H9 (cell line): ENCODE results near the gene SOCS3. TPM values are rescaled to one million over a fixed set of nuclear protein-coding genes. Genes with fewer than 3 reads are reported as not detected.

Experiments
- DNase-seq: peaks from one replicate; pipeline ENCODE4 v3.0.0-alpha.2; 2017
- H2AFZ ChIP-seq: one replicate; pipeline ENCODE4 v1.6.1; 2013; ENCODE audit warnings: mild to moderate bottlenecking, low read length, control low read depth, moderate library complexity
- H2AK5ac ChIP-seq: 2 replicates; pipeline ENCODE4 v1.6.1; 2013; ENCODE audit warnings: low read length, control low read depth, mixed read lengths; ENCODE audit not compliant: insufficient read length
- H2BK120ac ChIP-seq: one replicate; pipeline ENCODE4 v1.6.1; 2013; ENCODE audit warnings: low read depth, mild to moderate bottlenecking, low read length, control low read depth, inconsistent platforms; ENCODE audit not compliant: poor library complexity, severe bottlenecking
- H2BK12ac ChIP-seq: 2 replicates; pipeline ENCODE4 v1.6.1; 2013; ENCODE audit warnings: low read length, control low read depth, mixed read lengths, low read depth; ENCODE audit not compliant: insufficient read length
- H2BK15ac ChIP-seq: 2 replicates; pipeline ENCODE4 v1.6.1; 2013; ENCODE audit warnings: low read depth, low read length, control low read depth
- H2BK20ac ChIP-seq: one replicate; pipeline ENCODE4 v1.6.1; 2013; ENCODE audit warnings: low read depth, mild to moderate bottlenecking, low read length, control low read depth, inconsistent platforms; ENCODE audit not compliant: poor library complexity, severe bottlenecking
- H2BK5ac ChIP-seq: 2 replicates; pipeline ENCODE4 v1.6.1; 2013; ENCODE audit warnings: low read length, control low read depth, mixed read lengths; ENCODE audit not compliant: insufficient read length
- H3K14ac ChIP-seq: 2 replicates; pipeline ENCODE4 v1.6.1; 2013; ENCODE audit warnings: low read length, control low read depth; ENCODE audit not compliant: insufficient read depth
- H3K18ac ChIP-seq: 2 replicates; pipeline ENCODE4 v1.6.1; 2013; ENCODE audit warnings: low read depth, mild to moderate bottlenecking, mixed read lengths, low read length, control low read depth; ENCODE audit not compliant: insufficient read length
- H3K23ac ChIP-seq: 2 replicates; pipeline ENCODE4 v1.6.1; 2013; ENCODE audit warnings: low read length, control low read depth, mixed read lengths, low read depth; ENCODE audit not compliant: insufficient read length
- H3K23me2 ChIP-seq: 2 replicates; pipeline ENCODE4 v1.6.1; 2013; ENCODE audit warnings: low read depth, mild to moderate bottlenecking, mixed read lengths, low read length, control low read depth; ENCODE audit not compliant: insufficient read length, poor library complexity, severe bottlenecking
- H3K27ac ChIP-seq: 2 replicates; pipeline ENCODE4 v1.5.1; 2013; ENCODE audit warnings: low read length, control low read depth, mixed read lengths, low read depth; ENCODE audit not compliant: insufficient read length
- H3K27me3 ChIP-seq: 2 replicates; pipeline ENCODE4 v1.6.1; 2013; ENCODE audit warnings: low read length, control low read depth, inconsistent platforms; ENCODE audit not compliant: insufficient read depth
- H3K4ac ChIP-seq: 2 replicates; pipeline ENCODE4 v1.6.1; 2013; ENCODE audit warnings: low read depth, mild to moderate bottlenecking, control low read depth, inconsistent platforms, low read length, moderate library complexity
- H3K4me1 ChIP-seq: 2 replicates; pipeline ENCODE4 v1.6.1; 2013; ENCODE audit warnings: low read length, control low read depth, inconsistent platforms; ENCODE audit not compliant: insufficient read depth
- H3K4me2 ChIP-seq: 2 replicates; pipeline ENCODE4 v1.6.1; 2013; ENCODE audit warnings: low read length, control low read depth, mixed read lengths; ENCODE audit not compliant: insufficient read length, insufficient read depth
- H3K56ac ChIP-seq: 2 replicates; pipeline ENCODE4 v1.6.1; 2013; ENCODE audit warnings: low read depth, mild to moderate bottlenecking, mixed read lengths, low read length, control low read depth; ENCODE audit not compliant: insufficient read length
- H3K79me1 ChIP-seq: 2 replicates; pipeline ENCODE4 v1.6.1; 2013; ENCODE audit warnings: low read depth, mild to moderate bottlenecking, moderate library complexity, low read length, control low read depth, inconsistent platforms; ENCODE audit not compliant: insufficient read depth, poor library complexity, severe bottlenecking
- H3K79me2 ChIP-seq: 2 replicates; pipeline ENCODE4 v1.6.1; 2013; ENCODE audit warnings: low read length, control low read depth, inconsistent platforms; ENCODE audit not compliant: insufficient read depth
- H3K9ac ChIP-seq: 2 replicates; pipeline ENCODE4 v1.6.1; 2013; ENCODE audit warnings: low read length, control low read depth, mixed read lengths; ENCODE audit not compliant: insufficient read length; ENCODE audit errors: extremely low read depth
- H3K9me3 ChIP-seq: one replicate; pipeline ENCODE4 v1.6.1; 2013; ENCODE audit warnings: low read depth, low read length, inconsistent platforms; ENCODE audit not compliant: control insufficient read depth
- H3T11ph ChIP-seq: one replicate; pipeline ENCODE4 v1.6.1; 2013; ENCODE audit warnings: mild to moderate bottlenecking, low read length, control low read depth, inconsistent platforms
- H4K20me1 ChIP-seq: one replicate; pipeline ENCODE4 v1.6.1; 2013; ENCODE audit not compliant: control insufficient read depth, insufficient read length, insufficient read depth
- H4K5ac ChIP-seq: 2 replicates; pipeline ENCODE4 v1.6.1; 2013; ENCODE audit warnings: low read depth, mild to moderate bottlenecking, mixed read lengths, low read length, control low read depth; ENCODE audit not compliant: insufficient read length
- H4K8ac ChIP-seq: replicated peaks from 2 replicates; pipeline ENCODE4 v1.6.1; 2013; ENCODE audit warnings: low read length, control low read depth, mixed read lengths, low read depth; ENCODE audit not compliant: insufficient read length
- H4K91ac ChIP-seq: 2 replicates; pipeline ENCODE4 v1.6.1; 2013; ENCODE audit warnings: low read depth, mild to moderate bottlenecking, moderate library complexity, mixed read lengths, low read length, control low read depth; ENCODE audit not compliant: insufficient read length
- H3K27ac Mint-ChIP-seq, 3 experiments: 2 replicates in 2 of 3; 3 replicates in 1 of 3; pipeline ENCODE4 v1.8.0; 2020 to 2021; ENCODE audit warnings: mixed read lengths in 3 of 3, mild to moderate bottlenecking in 1 of 3, moderate library complexity in 1 of 3
- H3K27me3 Mint-ChIP-seq: 2 replicates; pipeline ENCODE4 v1.8.0; 2021; ENCODE audit warnings: low read depth, mild to moderate bottlenecking, moderate library complexity, mixed read lengths
- H3K36me3 Mint-ChIP-seq, 3 experiments: 2 replicates in 2 of 3; 3 replicates in 1 of 3; pipeline ENCODE4 v1.8.0; 2020 to 2021; ENCODE audit warnings: low read depth in 3 of 3, mixed read lengths in 3 of 3; ENCODE audit not compliant: insufficient read depth in 1 of 3
- H3K4me1 Mint-ChIP-seq, 2 experiments: 2 replicates each; pipeline ENCODE4 v1.8.0; 2020; ENCODE audit warnings: mixed read lengths in 2 of 2
- H3K4me3 Mint-ChIP-seq, 2 experiments: 2 replicates in 1 of 2; 3 replicates in 1 of 2; pipeline ENCODE4 v1.8.0; 2020 to 2021; ENCODE audit warnings: mild to moderate bottlenecking in 2 of 2, mixed read lengths in 2 of 2, moderate library complexity in 1 of 2
- H3K9me3 Mint-ChIP-seq, 2 experiments: 2 replicates in 1 of 2; 3 replicates in 1 of 2; pipeline ENCODE4 v1.8.0; 2020; ENCODE audit warnings: mild to moderate bottlenecking in 2 of 2, mixed read lengths in 2 of 2, moderate library complexity in 1 of 2
- WGBS: extraction: QIAGEN DNeasy Blood & Tissue Kit; methylation state at CpG from one replicate; pipeline ENCODE4 v1.1.7; 2013; ENCODE audit warnings: missing lambda C conversion rate, low lambda C conversion rate, mixed read lengths; ENCODE audit not compliant: insufficient read length; ENCODE audit errors: extremely low coverage; 5-methylcytosine and 5-hydroxymethylcytosine counted together
- total RNA-seq: library from RNA; stranded (reverse); gene quantifications from 2 replicates; pipeline ENCODE4 v1.2.1, GENCODE V29; 2021
- TF ChIP-seq, protein P1 (sequence below): fragments of 200-600 bp; sonication (generic); conservative IDR thresholded peaks from 3 replicates; pipeline ENCODE4 v1.8.0; 2021; ENCODE audit warnings: antibody characterized with exemption, mild to moderate bottlenecking

SOCS3 gene
- total RNA-seq, 1 experiment from 2014 or later = 9.5 TPM

DNA sequence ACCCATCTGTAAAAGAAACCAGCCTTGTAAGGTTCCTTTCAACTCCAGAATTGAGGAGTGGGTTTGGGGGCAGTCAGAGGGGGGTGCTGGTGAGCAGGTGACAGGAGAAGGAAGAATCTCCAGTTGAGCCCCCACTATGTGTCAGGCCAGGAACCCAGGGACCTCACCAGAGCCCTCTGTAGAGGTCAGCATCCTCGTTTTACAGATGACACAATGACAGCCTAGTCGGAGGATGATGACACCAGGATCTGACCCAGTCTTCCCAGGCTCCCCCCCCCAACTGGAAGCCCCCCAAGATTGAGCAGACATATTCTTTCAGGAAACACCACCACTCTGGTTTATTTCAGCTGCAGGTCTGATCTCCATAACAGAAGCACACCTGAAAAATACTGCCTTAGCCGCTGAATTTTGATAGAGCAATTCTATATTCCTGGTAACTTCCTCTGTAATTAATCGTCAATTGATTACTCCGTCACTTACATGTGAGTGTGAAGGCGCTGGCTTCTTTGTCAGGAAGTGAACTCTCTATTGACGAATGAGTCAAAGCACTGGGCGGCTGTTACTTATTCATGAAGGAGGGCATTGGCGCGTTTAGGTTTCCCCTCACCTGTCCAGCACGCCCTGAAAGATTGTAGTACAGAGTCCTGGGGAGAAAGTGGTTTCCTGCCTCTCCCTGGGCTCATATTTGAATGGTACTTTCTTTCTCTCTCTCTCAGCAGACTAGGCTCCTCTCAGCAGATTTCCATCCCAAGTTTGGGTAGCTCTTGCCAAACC, 21.2 kb downstream of the SOCS3 start:
- peak; percentile 26 for DNase-seq
- Histone ChIP-seq H3K79me2 (no peaks in the 10 kb centered on the region), H3T11ph (no peak overlapping the region), H4K5ac (no peak overlapping the region), H2BK5ac (no peak overlapping the region), H3K27ac (no peak overlapping the region), H3K4me2 (no peak overlapping the region), H2AFZ (no peak overlapping the region), H3K23ac (no peak overlapping the region), H2BK15ac (no peak overlapping the region), H3K14ac (no peak overlapping the region), H4K8ac (no peak overlapping the region), H3K4me1 (peaks cover 4% of the 10 kb centered on the region; the same call in 1 of the 2 replicates), H3K9me3 (no peaks in the 10 kb centered on the region), H3K4ac (no peak overlapping the region), H3K56ac (no peak overlapping the region), H2AK5ac (no peak overlapping the region), H4K20me1 (no peaks in the 10 kb centered on the region), H3K27me3 (no peaks in the 10 kb centered on the region), H2BK120ac (no peak overlapping the region), H4K91ac (no peak overlapping the region), H2BK12ac (no peak overlapping the region), H3K79me1 (no peaks in the 10 kb centered on the region), H3K23me2 (no peaks in the 10 kb centered on the region), H3K9ac (no peak overlapping the region), H2BK20ac (no peak overlapping the region), H3K18ac (no peak overlapping the region)
- TF ChIP-seq, protein P1, sequence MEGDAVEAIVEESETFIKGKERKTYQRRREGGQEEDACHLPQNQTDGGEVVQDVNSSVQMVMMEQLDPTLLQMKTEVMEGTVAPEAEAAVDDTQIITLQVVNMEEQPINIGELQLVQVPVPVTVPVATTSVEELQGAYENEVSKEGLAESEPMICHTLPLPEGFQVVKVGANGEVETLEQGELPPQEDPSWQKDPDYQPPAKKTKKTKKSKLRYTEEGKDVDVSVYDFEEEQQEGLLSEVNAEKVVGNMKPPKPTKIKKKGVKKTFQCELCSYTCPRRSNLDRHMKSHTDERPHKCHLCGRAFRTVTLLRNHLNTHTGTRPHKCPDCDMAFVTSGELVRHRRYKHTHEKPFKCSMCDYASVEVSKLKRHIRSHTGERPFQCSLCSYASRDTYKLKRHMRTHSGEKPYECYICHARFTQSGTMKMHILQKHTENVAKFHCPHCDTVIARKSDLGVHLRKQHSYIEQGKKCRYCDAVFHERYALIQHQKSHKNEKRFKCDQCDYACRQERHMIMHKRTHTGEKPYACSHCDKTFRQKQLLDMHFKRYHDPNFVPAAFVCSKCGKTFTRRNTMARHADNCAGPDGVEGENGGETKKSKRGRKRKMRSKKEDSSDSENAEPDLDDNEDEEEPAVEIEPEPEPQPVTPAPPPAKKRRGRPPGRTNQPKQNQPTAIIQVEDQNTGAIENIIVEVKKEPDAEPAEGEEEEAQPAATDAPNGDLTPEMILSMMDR = no peak
- H3K27me3 Mint-ChIP-seq = peaks cover 32% of the 10 kb centered on the region
- no peaks in the 10 kb centered on the region for H3K36me3 Mint-ChIP-seq
- no peaks in the 10 kb centered on the region for H3K9me3 Mint-ChIP-seq
- no CpG with 5 or more reads among the region's 11 CpGs for WGBS
- no peak overlapping the region for H3K4me3 Mint-ChIP-seq
- H3K4me1 Mint-ChIP-seq = peaks cover 17 to 26% of the 10 kb centered on the region in 2 experiments
- no peak overlapping the region for H3K27ac Mint-ChIP-seq
